Spleen (tissue), 11 donors: Measurements from ENCODE around the gene PHF10. TPM values are rescaled to one million over a fixed set of nuclear protein-coding genes. Genes with fewer than 3 reads are reported as not detected.

ENCODE experiments used
- DNase-seq: peaks from one replicate; pipeline ENCODE4 v3.0.0-alpha.2; 2020
- H3K27ac ChIP-seq, 8 donors: fragments of 200-600 bp; sonication (generic) in 7 of 8; 1 replicate in 4 of 8; 2 replicates in 4 of 8; pipeline versions ENCODE4 v1.5.0 to v1.8.0; 2016 to 2021; ENCODE audit warnings: inconsistent platforms in 4 of 8, mild to moderate bottlenecking in 4 of 8, moderate library complexity in 1 of 8
- H3K27me3 ChIP-seq, 7 donors: fragments of 200-600 bp; sonication (generic) in 6 of 7; replicated peaks in 1 of 7; 1 replicate in 4 of 7; 2 replicates in 3 of 7; pipeline versions ENCODE4 v1.5.0 to v1.8.0; 2016 to 2021; ENCODE audit warnings: inconsistent platforms in 3 of 7, mild to moderate bottlenecking in 1 of 7
- H3K36me3 ChIP-seq, 6 donors: fragments of 200-600 bp; sonication (generic) in 5 of 6; 1 replicate in 4 of 6; 2 replicates in 2 of 6; pipeline versions ENCODE4 v1.5.0 to v1.8.0; 2016 to 2021; ENCODE audit warnings: inconsistent platforms in 2 of 6
- H3K4me1 ChIP-seq, 6 donors: fragments of 200-600 bp; sonication (generic) in 5 of 6; 1 replicate in 3 of 6; 2 replicates in 3 of 6; pipeline versions ENCODE4 v1.5.0 to v1.8.0; 2016 to 2021; ENCODE audit warnings: inconsistent platforms in 3 of 6
- H3K4me3 ChIP-seq, 8 donors: fragments of 200-600 bp; sonication (generic) in 7 of 8; 1 replicate in 4 of 8; 2 replicates in 4 of 8; pipeline versions ENCODE4 v1.5.0 to v1.8.0; 2016 to 2021; ENCODE audit warnings: inconsistent platforms in 4 of 8, mild to moderate bottlenecking in 4 of 8, moderate library complexity in 2 of 8
- H3K9me3 ChIP-seq, 8 donors: fragments of 200-600 bp; sonication (generic) in 7 of 8; 1 replicate in 4 of 8; 2 replicates in 4 of 8; pipeline versions ENCODE4 v1.5.0 to v1.8.0; 2016 to 2021; ENCODE audit warnings: inconsistent platforms in 4 of 8
- CTCF ChIP-seq, 11 experiments: fragments of 200-600 bp in 7 of 11; fragments of 450-650 bp in 4 of 11; sonication (generic) in 4 of 11; IDR thresholded peaks in 8 of 11; conservative IDR thresholded peaks in 3 of 11; 1 replicate in 7 of 11; 2 replicates in 4 of 11; pipeline versions ENCODE4 v1.4.0 to v1.8.0; 2016 to 2021; ENCODE audit warnings: antibody characterized with exemption in 11 of 11, inconsistent platforms in 4 of 11, mild to moderate bottlenecking in 1 of 11
- POLR2A ChIP-seq, 3 donors: fragments of 450-650 bp; IDR thresholded peaks; one replicate each; pipeline ENCODE4 v1.5.1; 2017; ENCODE audit warnings: antibody characterized with exemption in 3 of 3, mild to moderate bottlenecking in 1 of 3
- POLR2AphosphoS5 ChIP-seq, 3 donors: sonication (generic); formaldehyde crosslinking; IDR thresholded peaks; one replicate each; pipeline ENCODE4 v1.5.1; 2017; ENCODE audit warnings: antibody characterized with exemption in 3 of 3
- WGBS, 5 donors: extraction: QIAGEN DNeasy Blood & Tissue Kit in 3 of 5; methylation state at CpG; one replicate each; pipeline versions ENCODE4 v1.1.5 to v1.1.7; 2013 to 2018; 5-methylcytosine and 5-hydroxymethylcytosine counted together
- intact Hi-C: fragments of 100-400 bp; cut with DNase I; formaldehyde crosslinking; loops from one replicate; pipeline ENCODE4 v1.15.0; 2023; ENCODE audit warnings: low total_unique reads
- polyA plus RNA-seq, 3 donors: library from polyadenylated mRNA; stranded (reverse); fragments of 200-250 nt; gene quantifications; one replicate each; pipeline ENCODE4 v1.2.1, GENCODE V29; 2013
- total RNA-seq, 7 donors: library from RNA; depleted of rRNA in 3 of 7; stranded (reverse); fragments of >200 nt in 3 of 7; fragmentation: NEBNext Ultra II Directional in 4 of 7; extraction: Animal tissue kit (Norgen Biotek cat#: 25700) in 4 of 7; gene quantifications; one replicate each; pipeline versions ENCODE4 v1.1.0 to v1.2.1, GENCODE V29; 2016 to 2021
- donor health status: healthy with polysubstance abuse.
- donor health status: DM: no; HTN: no; CAD: no; lungs with moderate emphysema.
- donor health status: DM: no; HTN: no; CAD: no.
- donor health status: Bipolar disorder and iron deficiency.
- donor health status: healthy.
- donor health status: DM: no; HTN: no; CAD: no.
- donor health status: DM: yes; HTN: yes; CAD: no.

The PHF10 gene
- total and polyA plus RNA-seq, 10 donors: 36.7 to 102 (median 58.0) TPM

DNA sequence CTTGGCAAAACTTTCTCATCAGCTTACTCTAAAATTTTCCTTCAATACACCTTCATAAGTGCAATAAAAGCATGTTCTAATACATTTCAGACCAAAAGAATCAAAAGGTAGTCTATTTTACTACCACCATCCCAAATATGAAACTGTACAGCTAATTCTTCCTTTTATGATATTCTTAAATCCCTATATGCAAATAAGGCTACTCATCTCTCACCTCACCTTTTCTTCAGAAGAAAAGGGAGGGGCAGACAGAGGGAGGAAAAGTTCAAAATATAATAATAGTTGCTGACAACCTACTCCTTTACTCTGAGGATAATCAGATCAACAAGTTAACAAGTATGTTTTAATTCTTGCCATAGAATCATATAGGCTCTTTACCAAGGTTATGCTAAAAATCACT, 15.0 kb downstream of the PHF10 start:
- Histone ChIP-seq H3K9me3 (no peaks in the 10 kb centered on the region), H3K4me1 (peaks cover 8 to 61% (median 21%) of the 10 kb centered on the region in 6 donors), H3K36me3 (peaks cover 3 to 92% (median 48%) of the 10 kb centered on the region in 6 donors), H3K27ac (no peak overlapping the region), H3K4me3 (no peak overlapping the region), H3K27me3 (no peaks in the 10 kb centered on the region)
- DNase-seq: no peak
- intact Hi-C loops: no loop called here
- no peak for TF ChIP-seq CTCF (IDR thresholded peaks at IDR 0.05 in 8 of 11, conservative IDR thresholded peaks at IDR 0.05 in 3 of 11)
- TF ChIP-seq POLR2A (IDR thresholded peaks at IDR 0.05): no peak
- TF ChIP-seq POLR2AphosphoS5 (IDR thresholded peaks at IDR 0.05): no peak

- H3K36me3 ChIP-seq: peaks cover 3 to 83% (median 38%) of the 10 kb centered on the region in 6 donors
- intact Hi-C loops: no loop called here
- no peak overlapping the region for H3K4me3 ChIP-seq
- DNase-seq: no peak
- no peak overlapping the region for H3K27ac ChIP-seq
- WGBS, 5 donors: 85 to 94% (median 89%) methylated on average over 2 of the region's 2 CpGs
- no peaks in the 10 kb centered on the region for H3K27me3 ChIP-seq
- TF ChIP-seq POLR2AphosphoS5 (IDR thresholded peaks at IDR 0.05) (peak in 1 of 3 donors; percentile 16), POLR2A (IDR thresholded peaks at IDR 0.05) (no peak)
- H3K9me3 ChIP-seq: no peaks in the 10 kb centered on the region
- peaks cover 21 to 76% (median 36%) of the 10 kb centered on the region in 6 donors for H3K4me1 ChIP-seq
Measured at GRCh38 chr6:169707772-169708171, 16.5 kb downstream of the PHF10 start.

DNA sequence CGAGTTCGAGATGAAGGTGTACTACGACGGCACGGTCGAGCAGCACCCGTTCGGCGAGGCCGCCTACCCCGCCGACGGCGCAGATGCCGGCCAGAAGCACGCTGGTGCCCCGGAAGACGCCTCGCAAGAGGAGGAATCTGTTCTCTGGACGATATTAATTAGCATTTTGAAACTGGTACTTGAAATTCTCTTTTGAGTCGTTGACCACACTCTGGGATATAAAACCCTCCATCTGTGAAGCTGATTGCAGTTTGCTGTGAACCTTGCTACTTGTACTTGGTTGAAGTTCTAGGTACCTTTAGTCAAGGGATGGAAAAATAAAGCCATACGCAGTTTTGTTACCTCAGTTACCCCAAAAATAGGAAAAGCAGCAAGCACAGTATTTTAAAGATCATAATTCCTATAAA, 21.5 kb downstream of the PHF10 start:
- Histone ChIP-seq H3K36me3 (peaks cover 0 to 35% (median 7%) of the 10 kb centered on the region in 6 donors), H3K9me3 (no peaks in the 10 kb centered on the region), H3K27ac (peak overlapping the region; percentile 91 to 99 (median 98)), H3K4me1 (peaks cover 35 to 78% (median 56%) of the 10 kb centered on the region in 6 donors), H3K4me3 (peak overlapping the region; percentile 76 to 98 (median 92)), H3K27me3 (no peaks in the 10 kb centered on the region)
- intact Hi-C loops: no loop called here
- WGBS, 5 donors: 4 to 5% (median 4%) methylated on average over 20 to 22 of the region's 22 CpGs
- no peak for DNase-seq
- TF ChIP-seq POLR2AphosphoS5 (IDR thresholded peaks at IDR 0.05): no peak
- no peak for TF ChIP-seq POLR2A (IDR thresholded peaks at IDR 0.05)
- TF ChIP-seq CTCF (IDR thresholded peaks at IDR 0.05 in 8 of 11, conservative IDR thresholded peaks at IDR 0.05 in 3 of 11): no peak

- Histone ChIP-seq H3K4me3 (peak within 1 kb of the TSS; percentile 76 to 98 (median 92)), H3K36me3 (peaks cover 0 to 31% (median 5%) of the 10 kb centered on the region in 6 donors), H3K9me3 (no peaks in the 10 kb centered on the region), H3K27ac (peak within 1 kb of the TSS; percentile 91 to 99 (median 98)), H3K4me1 (peaks cover 35 to 71% (median 56%) of the 10 kb centered on the region in 6 donors), H3K27me3 (no peaks in the 10 kb centered on the region)
- 0 to 1% (median 0%) methylated on average over 12 to 92 of the region's 92 CpGs for WGBS, 5 donors
- DNase-seq: peak; percentile 99
- intact Hi-C loops: no loop called here
- peak; percentile 98 to 99 (median 99) for TF ChIP-seq POLR2AphosphoS5 (IDR thresholded peaks at IDR 0.05)
- peak; percentile 6 to 90 (median 48) for TF ChIP-seq POLR2A (IDR thresholded peaks at IDR 0.05)
- TF ChIP-seq CTCF (IDR thresholded peaks at IDR 0.05 in 8 of 11, conservative IDR thresholded peaks at IDR 0.05 in 3 of 11): peak in 8 of 11 experiments; percentile 11 to 43 (median 34)
Measured at GRCh38 chr6:169701954-169702839, 22.1 kb downstream of the PHF10 start, which contains the start of the genes C6orf120 and WDR27. C6orf120 (plus strand) TSS chr6:169702126; CDS start chr6:169702460, 334 bp downstream. WDR27 (minus strand) TSS chr6:169702029; CDS start chr6:169689005, 13,024 bp downstream.
